ENCODE results near the gene BLOC1S1. TPM values are rescaled to one million over a fixed set of nuclear protein-coding genes. Genes with fewer than 3 reads are reported as not detected.
A peak's percentile ranks its signal among the peaks of the same experiment; 100 is the strongest.
"Not testable (repeated sequence)": the region's sequence is repeated elsewhere in the genome, so short reads cannot be mapped to it uniquely, and the experiment has no call there.

BLOC1S1 gene
- total RNA-seq, 1 experiment from 2014 or later: 76.0 TPM

GRCh38 chr12:55757701-55758100 lies 41.9 kb downstream of the BLOC1S1 start:
- Histone ChIP-seq H3K9me3 (ENCODE audit: low read depth, low read length, poor library complexity, severe bottlenecking) (no peaks in the 10 kb centered on the region), H3K36me3 (ENCODE audit: insufficient read depth, low read length, poor library complexity, severe bottlenecking) (peaks cover 77% of the 10 kb centered on the region), H3K27ac (ENCODE audit: low read depth, low read length, poor library complexity, severe bottlenecking) (peak overlapping the region; percentile 26), H3K4me3 (ENCODE audit: low read depth, low read length, poor library complexity, severe bottlenecking) (no peak overlapping the region), H3K27me3 (replicated peaks; ENCODE audit: insufficient read depth, low read depth, low read length, poor library complexity) (no peaks in the 10 kb centered on the region), H3K4me1 (ENCODE audit: insufficient read depth, low read length, poor library complexity, severe bottlenecking) (no peaks in the 10 kb centered on the region)
- intact Hi-C loops (cut with micrococcal nuclease; ENCODE audit: unreplicated experiment): no loop called here
- ChIA-PET CTCF (no interaction called here), POLR2A (ENCODE audit: low non-redundant PET) (interaction anchor here (0.6 kb wide), 1 partner anchor 553 kb away, joined by 3 read pairs; no protein-coding TSS in a partner anchor)
- BruUV-seq (replicated peaks): no TSS peak
- DNase-seq (ENCODE audit: low spot score): no peak
- TF ChIP-seq EZH2 (IDR thresholded peaks at IDR 0.05; ENCODE audit: borderline replicate concordance, low read depth, low read length, poor library complexity, severe bottlenecking): no peak
- TF ChIP-seq, protein P1, sequence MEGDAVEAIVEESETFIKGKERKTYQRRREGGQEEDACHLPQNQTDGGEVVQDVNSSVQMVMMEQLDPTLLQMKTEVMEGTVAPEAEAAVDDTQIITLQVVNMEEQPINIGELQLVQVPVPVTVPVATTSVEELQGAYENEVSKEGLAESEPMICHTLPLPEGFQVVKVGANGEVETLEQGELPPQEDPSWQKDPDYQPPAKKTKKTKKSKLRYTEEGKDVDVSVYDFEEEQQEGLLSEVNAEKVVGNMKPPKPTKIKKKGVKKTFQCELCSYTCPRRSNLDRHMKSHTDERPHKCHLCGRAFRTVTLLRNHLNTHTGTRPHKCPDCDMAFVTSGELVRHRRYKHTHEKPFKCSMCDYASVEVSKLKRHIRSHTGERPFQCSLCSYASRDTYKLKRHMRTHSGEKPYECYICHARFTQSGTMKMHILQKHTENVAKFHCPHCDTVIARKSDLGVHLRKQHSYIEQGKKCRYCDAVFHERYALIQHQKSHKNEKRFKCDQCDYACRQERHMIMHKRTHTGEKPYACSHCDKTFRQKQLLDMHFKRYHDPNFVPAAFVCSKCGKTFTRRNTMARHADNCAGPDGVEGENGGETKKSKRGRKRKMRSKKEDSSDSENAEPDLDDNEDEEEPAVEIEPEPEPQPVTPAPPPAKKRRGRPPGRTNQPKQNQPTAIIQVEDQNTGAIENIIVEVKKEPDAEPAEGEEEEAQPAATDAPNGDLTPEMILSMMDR (conservative IDR thresholded peaks at IDR 0.05; ENCODE audit: low read depth, low read length): no peak

- H3K9me3 ChIP-seq (ENCODE audit: low read depth, low read length, poor library complexity, severe bottlenecking); H3K27ac ChIP-seq (ENCODE audit: low read depth, low read length, poor library complexity, severe bottlenecking); H3K4me1 ChIP-seq (ENCODE audit: insufficient read depth, low read length, poor library complexity, severe bottlenecking); CTCF ChIA-PET; POLR2A ChIA-PET (ENCODE audit: low non-redundant PET); H3K27me3 ChIP-seq (replicated peaks; ENCODE audit: insufficient read depth, low read depth, low read length, poor library complexity); intact Hi-C loops (cut with micrococcal nuclease; ENCODE audit: unreplicated experiment); BruUV-seq (replicated peaks); H3K4me3 ChIP-seq (ENCODE audit: low read depth, low read length, poor library complexity, severe bottlenecking); DNase-seq (ENCODE audit: low spot score): not testable (repeated sequence)
- peaks cover 71% of the 10 kb centered on the region for H3K36me3 ChIP-seq (ENCODE audit: insufficient read depth, low read length, poor library complexity, severe bottlenecking)
Measured at GRCh38 chr12:55758575-55758974, 42.7 kb downstream of the BLOC1S1 start.

DNA sequence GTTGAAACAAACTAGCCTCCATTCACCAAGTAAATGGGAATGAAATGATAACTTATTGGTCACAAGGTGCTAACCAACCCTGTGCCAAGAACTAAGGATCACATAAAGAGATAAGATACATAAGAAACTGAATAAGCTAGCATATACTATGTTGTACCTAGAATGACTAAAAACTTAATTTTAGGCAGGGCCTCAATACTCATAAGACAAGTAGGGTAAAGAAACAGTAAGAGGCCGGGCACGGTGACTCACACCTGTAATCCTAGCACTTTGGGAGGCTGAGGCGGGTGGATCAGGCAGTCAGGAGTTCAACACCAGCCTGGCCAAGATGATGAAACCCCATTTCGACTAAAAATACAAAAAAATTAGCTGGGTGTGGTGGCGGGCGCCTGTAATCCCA lies 44.8 kb downstream of the BLOC1S1 start:
- no peak for TF ChIP-seq EZH2 (IDR thresholded peaks at IDR 0.05; ENCODE audit: borderline replicate concordance, low read depth, low read length, poor library complexity, severe bottlenecking)
- Histone ChIP-seq H3K27ac (ENCODE audit: low read depth, low read length, poor library complexity, severe bottlenecking) (no peak overlapping the region), H3K9me3 (ENCODE audit: low read depth, low read length, poor library complexity, severe bottlenecking) (no peaks in the 10 kb centered on the region), H3K4me1 (ENCODE audit: insufficient read depth, low read length, poor library complexity, severe bottlenecking) (no peaks in the 10 kb centered on the region), H3K27me3 (replicated peaks; ENCODE audit: insufficient read depth, low read depth, low read length, poor library complexity) (no peaks in the 10 kb centered on the region), H3K36me3 (ENCODE audit: insufficient read depth, low read length, poor library complexity, severe bottlenecking) (peaks cover 54% of the 10 kb centered on the region), H3K4me3 (ENCODE audit: low read depth, low read length, poor library complexity, severe bottlenecking) (no peak overlapping the region)
- no peak for DNase-seq (ENCODE audit: low spot score)
- POLR2A ChIA-PET (ENCODE audit: low non-redundant PET): no interaction called here
- no TSS peak for BruUV-seq (replicated peaks)
- CTCF ChIA-PET: no interaction called here
- intact Hi-C loops (cut with micrococcal nuclease; ENCODE audit: unreplicated experiment): no loop called here

DNA sequence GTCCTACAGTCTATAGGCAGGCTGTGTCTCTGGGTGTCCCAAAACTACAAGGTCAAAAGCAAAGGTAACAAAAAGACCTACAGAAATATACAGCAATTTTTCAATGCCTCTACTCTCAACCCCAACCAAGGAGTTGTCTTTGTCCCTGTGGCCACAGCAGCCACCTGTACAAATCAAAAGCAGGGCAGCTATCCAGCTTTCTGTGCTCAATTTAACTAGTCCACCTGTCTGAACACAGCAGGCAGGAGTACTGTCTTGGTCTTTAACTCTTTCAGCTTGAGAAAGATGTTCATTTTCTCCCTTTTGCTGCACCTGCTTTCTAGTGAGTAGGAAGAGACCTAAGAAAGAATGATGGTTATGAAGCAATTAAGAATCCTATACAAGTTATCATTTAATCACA lies 46.8 kb downstream of the BLOC1S1 start:
- CTCF ChIA-PET: no interaction called here
- no TSS peak for BruUV-seq (replicated peaks)
- no peak for DNase-seq (ENCODE audit: low spot score)
- Histone ChIP-seq H3K27ac (ENCODE audit: low read depth, low read length, poor library complexity, severe bottlenecking) (no peak overlapping the region), H3K27me3 (replicated peaks; ENCODE audit: insufficient read depth, low read depth, low read length, poor library complexity) (no peaks in the 10 kb centered on the region), H3K4me3 (ENCODE audit: low read depth, low read length, poor library complexity, severe bottlenecking) (no peak overlapping the region), H3K9me3 (ENCODE audit: low read depth, low read length, poor library complexity, severe bottlenecking) (no peaks in the 10 kb centered on the region), H3K36me3 (ENCODE audit: insufficient read depth, low read length, poor library complexity, severe bottlenecking) (peaks cover 46% of the 10 kb centered on the region), H3K4me1 (ENCODE audit: insufficient read depth, low read length, poor library complexity, severe bottlenecking) (no peaks in the 10 kb centered on the region)
- TF ChIP-seq EZH2 (IDR thresholded peaks at IDR 0.05; ENCODE audit: borderline replicate concordance, low read depth, low read length, poor library complexity, severe bottlenecking): no peak
- TF ChIP-seq, protein P1 (conservative IDR thresholded peaks at IDR 0.05; ENCODE audit: low read depth, low read length): no peak
- intact Hi-C loops (cut with micrococcal nuclease; ENCODE audit: unreplicated experiment): no loop called here
- POLR2A ChIA-PET (ENCODE audit: low non-redundant PET): no interaction called here

All from A673 (cell line).